Spleen (tissue), 11 donors: ENCODE results near the gene ADGRF3. TPM values are rescaled to one million over a fixed set of nuclear protein-coding genes. Genes with fewer than 3 reads are reported as not detected.
"Not testable (repeated sequence)": the region's sequence is repeated elsewhere in the genome, so short reads cannot be mapped to it uniquely, and the experiment has no call there.

Experiments used
- DNase-seq: peaks from one replicate; pipeline ENCODE4 v3.0.0-alpha.2; 2020
- H3K27ac ChIP-seq, 8 donors: fragments of 200-600 bp; sonication (generic) in 7 of 8; 1 replicate in 4 of 8; 2 replicates in 4 of 8; pipeline versions ENCODE4 v1.5.0 to v1.8.0; 2016 to 2021; ENCODE audit warnings: inconsistent platforms in 4 of 8, mild to moderate bottlenecking in 4 of 8, moderate library complexity in 1 of 8
- H3K27me3 ChIP-seq, 7 donors: fragments of 200-600 bp; sonication (generic) in 6 of 7; replicated peaks in 1 of 7; 1 replicate in 4 of 7; 2 replicates in 3 of 7; pipeline versions ENCODE4 v1.5.0 to v1.8.0; 2016 to 2021; ENCODE audit warnings: inconsistent platforms in 3 of 7, mild to moderate bottlenecking in 1 of 7
- H3K36me3 ChIP-seq, 6 donors: fragments of 200-600 bp; sonication (generic) in 5 of 6; 1 replicate in 4 of 6; 2 replicates in 2 of 6; pipeline versions ENCODE4 v1.5.0 to v1.8.0; 2016 to 2021; ENCODE audit warnings: inconsistent platforms in 2 of 6
- H3K4me1 ChIP-seq, 6 donors: fragments of 200-600 bp; sonication (generic) in 5 of 6; 1 replicate in 3 of 6; 2 replicates in 3 of 6; pipeline versions ENCODE4 v1.5.0 to v1.8.0; 2016 to 2021; ENCODE audit warnings: inconsistent platforms in 3 of 6
- H3K4me3 ChIP-seq, 8 donors: fragments of 200-600 bp; sonication (generic) in 7 of 8; 1 replicate in 4 of 8; 2 replicates in 4 of 8; pipeline versions ENCODE4 v1.5.0 to v1.8.0; 2016 to 2021; ENCODE audit warnings: inconsistent platforms in 4 of 8, mild to moderate bottlenecking in 4 of 8, moderate library complexity in 2 of 8
- H3K9me3 ChIP-seq, 8 donors: fragments of 200-600 bp; sonication (generic) in 7 of 8; 1 replicate in 4 of 8; 2 replicates in 4 of 8; pipeline versions ENCODE4 v1.5.0 to v1.8.0; 2016 to 2021; ENCODE audit warnings: inconsistent platforms in 4 of 8
- POLR2A ChIP-seq, 3 donors: fragments of 450-650 bp; IDR thresholded peaks; one replicate each; pipeline ENCODE4 v1.5.1; 2017; ENCODE audit warnings: antibody characterized with exemption in 3 of 3, mild to moderate bottlenecking in 1 of 3
- POLR2AphosphoS5 ChIP-seq, 3 donors: sonication (generic); formaldehyde crosslinking; IDR thresholded peaks; one replicate each; pipeline ENCODE4 v1.5.1; 2017; ENCODE audit warnings: antibody characterized with exemption in 3 of 3
- WGBS, 5 donors: extraction: QIAGEN DNeasy Blood & Tissue Kit in 3 of 5; methylation state at CpG; one replicate each; pipeline versions ENCODE4 v1.1.5 to v1.1.7; 2013 to 2018; 5-methylcytosine and 5-hydroxymethylcytosine counted together
- intact Hi-C: fragments of 100-400 bp; cut with DNase I; formaldehyde crosslinking; loops from one replicate; pipeline ENCODE4 v1.15.0; 2023; ENCODE audit warnings: low total_unique reads
- polyA plus RNA-seq, 3 donors: library from polyadenylated mRNA; stranded (reverse); fragments of 200-250 nt; gene quantifications; one replicate each; pipeline ENCODE4 v1.2.1, GENCODE V29; 2013
- total RNA-seq, 7 donors: library from RNA; depleted of rRNA in 3 of 7; stranded (reverse); fragments of >200 nt in 3 of 7; fragmentation: NEBNext Ultra II Directional in 4 of 7; extraction: Animal tissue kit (Norgen Biotek cat#: 25700) in 4 of 7; gene quantifications; one replicate each; pipeline versions ENCODE4 v1.1.0 to v1.2.1, GENCODE V29; 2016 to 2021
- TF ChIP-seq, protein P1 (sequence below), 11 experiments: fragments of 200-600 bp in 7 of 11; fragments of 450-650 bp in 4 of 11; sonication (generic) in 4 of 11; IDR thresholded peaks in 8 of 11; conservative IDR thresholded peaks in 3 of 11; 1 replicate in 7 of 11; 2 replicates in 4 of 11; pipeline versions ENCODE4 v1.4.0 to v1.8.0; 2016 to 2021; ENCODE audit warnings: antibody characterized with exemption in 11 of 11, inconsistent platforms in 4 of 11, mild to moderate bottlenecking in 1 of 11
- donor health status: healthy with polysubstance abuse.
- donor health status: DM: no; HTN: no; CAD: no; lungs with moderate emphysema.
- donor health status: DM: no; HTN: no; CAD: no.
- donor health status: Bipolar disorder and iron deficiency.
- donor health status: healthy.
- donor health status: DM: no; HTN: no; CAD: no.
- donor health status: DM: yes; HTN: yes; CAD: no.

The ADGRF3 gene
- total and polyA plus RNA-seq, 10 donors = 0.15 to 6.2 (median 0.63) TPM

DNA sequence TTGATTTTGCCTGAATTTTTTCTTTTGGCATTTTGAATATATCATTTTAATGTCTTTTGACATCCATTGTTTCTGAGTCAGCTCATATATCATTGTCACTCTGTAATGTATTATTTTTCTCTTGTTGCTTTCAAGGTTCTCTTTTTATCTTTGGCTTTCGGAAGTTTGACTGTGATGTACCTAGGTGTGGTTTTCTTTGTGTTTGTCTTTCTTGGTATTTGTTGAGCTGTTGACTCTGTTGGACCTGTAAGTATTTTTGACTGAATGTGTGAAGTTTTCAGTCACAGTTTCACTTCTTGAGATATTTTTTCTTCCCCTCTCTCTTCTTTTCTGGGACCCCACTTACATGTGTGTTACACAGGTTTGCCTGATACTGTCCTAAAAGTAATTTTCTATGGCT is 30.2 kb upstream of the ADGRF3 start:
- H3K4me3 ChIP-seq = no peak overlapping the region
- H3K27ac ChIP-seq = no peak overlapping the region
- no peaks in the 10 kb centered on the region for H3K4me1 ChIP-seq
- TF ChIP-seq, protein P1, sequence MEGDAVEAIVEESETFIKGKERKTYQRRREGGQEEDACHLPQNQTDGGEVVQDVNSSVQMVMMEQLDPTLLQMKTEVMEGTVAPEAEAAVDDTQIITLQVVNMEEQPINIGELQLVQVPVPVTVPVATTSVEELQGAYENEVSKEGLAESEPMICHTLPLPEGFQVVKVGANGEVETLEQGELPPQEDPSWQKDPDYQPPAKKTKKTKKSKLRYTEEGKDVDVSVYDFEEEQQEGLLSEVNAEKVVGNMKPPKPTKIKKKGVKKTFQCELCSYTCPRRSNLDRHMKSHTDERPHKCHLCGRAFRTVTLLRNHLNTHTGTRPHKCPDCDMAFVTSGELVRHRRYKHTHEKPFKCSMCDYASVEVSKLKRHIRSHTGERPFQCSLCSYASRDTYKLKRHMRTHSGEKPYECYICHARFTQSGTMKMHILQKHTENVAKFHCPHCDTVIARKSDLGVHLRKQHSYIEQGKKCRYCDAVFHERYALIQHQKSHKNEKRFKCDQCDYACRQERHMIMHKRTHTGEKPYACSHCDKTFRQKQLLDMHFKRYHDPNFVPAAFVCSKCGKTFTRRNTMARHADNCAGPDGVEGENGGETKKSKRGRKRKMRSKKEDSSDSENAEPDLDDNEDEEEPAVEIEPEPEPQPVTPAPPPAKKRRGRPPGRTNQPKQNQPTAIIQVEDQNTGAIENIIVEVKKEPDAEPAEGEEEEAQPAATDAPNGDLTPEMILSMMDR (IDR thresholded peaks at IDR 0.05 in 8 of 11, conservative IDR thresholded peaks at IDR 0.05 in 3 of 11) = no peak
- TF ChIP-seq POLR2A (IDR thresholded peaks at IDR 0.05) = no peak
- TF ChIP-seq POLR2AphosphoS5 (IDR thresholded peaks at IDR 0.05) = no peak
- WGBS, 5 donors = 90 to 97% (median 95%) methylated on average over 1 of the region's 1 CpG
- DNase-seq = no peak
- no peaks in the 10 kb centered on the region for H3K27me3 ChIP-seq
- H3K36me3 ChIP-seq = peaks cover 0 to 91% (median 34%) of the 10 kb centered on the region in 6 donors
- intact Hi-C loops = no loop called here
- H3K9me3 ChIP-seq = no peaks in the 10 kb centered on the region

DNA sequence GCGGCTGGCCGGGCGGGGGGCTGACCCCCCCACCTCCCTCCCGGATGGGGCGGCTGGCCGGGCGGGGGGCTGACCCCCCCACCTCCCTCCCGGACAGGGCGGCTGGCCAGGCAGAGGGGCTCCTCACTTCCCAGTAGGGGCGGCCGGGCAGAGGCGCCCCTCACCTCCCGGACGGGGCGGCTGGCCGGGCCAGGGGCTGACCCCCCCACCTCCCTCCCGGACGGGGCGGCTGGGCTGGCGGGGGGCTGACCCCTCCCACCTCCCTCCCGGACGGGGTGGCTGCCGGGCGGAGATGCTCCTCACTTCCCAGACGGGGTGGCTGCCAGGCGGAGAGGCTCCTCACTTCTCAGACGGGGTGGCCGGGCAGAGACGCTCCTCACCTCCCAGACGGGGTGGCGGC is 24.3 kb upstream of the ADGRF3 start:
- H3K36me3 ChIP-seq = peaks cover 0 to 88% (median 39%) of the 10 kb centered on the region in 6 donors
- H3K27me3 ChIP-seq, DNase-seq, H3K4me3 ChIP-seq, intact Hi-C loops, H3K9me3 ChIP-seq, H3K4me1 ChIP-seq, H3K27ac ChIP-seq: not testable (repeated sequence)
- 83 to 100% (median 95%) methylated on average over 4 to 22 of the region's 31 CpGs; no CpG with 5 or more reads in 1 of the 5 donors for WGBS, 5 donors

DNA sequence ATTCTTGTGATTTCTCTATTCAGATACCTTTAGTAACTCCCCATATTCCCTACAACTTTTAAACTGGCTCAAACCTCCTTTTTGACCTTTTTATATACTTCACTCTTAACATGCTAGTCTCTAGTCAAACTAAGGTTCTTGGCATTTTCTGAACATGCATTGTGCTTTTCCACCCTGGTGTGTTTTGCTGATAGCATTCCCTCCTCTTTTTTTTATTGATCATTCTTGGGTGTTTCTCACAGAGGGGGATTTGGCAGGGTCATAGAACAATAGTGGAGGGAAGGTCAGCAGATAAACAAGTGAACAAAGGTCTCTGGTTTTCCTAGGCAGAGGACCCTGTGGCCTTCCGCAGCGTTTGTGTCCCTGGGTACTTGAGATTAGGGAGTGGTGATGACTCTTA is 23.1 kb upstream of the ADGRF3 start:
- H3K9me3 ChIP-seq, intact Hi-C loops, DNase-seq, H3K4me3 ChIP-seq, H3K27ac ChIP-seq, H3K4me1 ChIP-seq, H3K27me3 ChIP-seq: not testable (repeated sequence)
- H3K36me3 ChIP-seq = peaks cover 0 to 88% (median 31%) of the 10 kb centered on the region in 6 donors
- WGBS, 5 donors = 46 to 80% (median 53%) methylated on average over 1 to 2 of the region's 2 CpGs

DNA sequence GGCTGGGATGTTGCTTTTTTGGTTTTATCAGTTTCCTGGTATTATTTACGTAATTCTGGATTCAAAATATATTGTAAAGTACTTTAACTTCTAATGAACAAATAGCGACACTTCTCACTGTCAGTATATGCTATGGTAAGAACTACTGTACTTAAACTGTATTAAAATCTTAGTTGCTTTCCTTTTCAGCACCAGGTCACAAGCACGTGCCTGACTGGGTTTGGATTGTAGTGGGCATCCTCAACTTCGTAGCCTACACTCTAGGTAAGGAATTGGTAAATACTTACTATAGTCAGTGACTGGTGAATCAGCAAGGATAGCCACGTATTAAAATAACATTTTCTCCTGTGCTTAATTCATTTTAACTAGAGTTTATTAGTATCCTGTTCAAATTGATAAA is 20.4 kb upstream of the ADGRF3 start:
- no peak for TF ChIP-seq POLR2AphosphoS5 (IDR thresholded peaks at IDR 0.05)
- TF ChIP-seq POLR2A (IDR thresholded peaks at IDR 0.05) = no peak
- TF ChIP-seq, protein P1 (IDR thresholded peaks at IDR 0.05 in 8 of 11, conservative IDR thresholded peaks at IDR 0.05 in 3 of 11) = no peak
- 92 to 97% (median 95%) methylated on average over 5 of the region's 5 CpGs for WGBS, 5 donors
- Histone ChIP-seq H3K36me3 (peaks cover 0 to 63% (median 16%) of the 10 kb centered on the region in 6 donors), H3K4me1 (peaks cover 0 to 12% (median 0%) of the 10 kb centered on the region in 6 donors), H3K9me3 (no peaks in the 10 kb centered on the region), H3K27ac (no peak overlapping the region), H3K4me3 (no peak overlapping the region), H3K27me3 (no peaks in the 10 kb centered on the region)
- no peak for DNase-seq
- intact Hi-C loops = no loop called here

DNA sequence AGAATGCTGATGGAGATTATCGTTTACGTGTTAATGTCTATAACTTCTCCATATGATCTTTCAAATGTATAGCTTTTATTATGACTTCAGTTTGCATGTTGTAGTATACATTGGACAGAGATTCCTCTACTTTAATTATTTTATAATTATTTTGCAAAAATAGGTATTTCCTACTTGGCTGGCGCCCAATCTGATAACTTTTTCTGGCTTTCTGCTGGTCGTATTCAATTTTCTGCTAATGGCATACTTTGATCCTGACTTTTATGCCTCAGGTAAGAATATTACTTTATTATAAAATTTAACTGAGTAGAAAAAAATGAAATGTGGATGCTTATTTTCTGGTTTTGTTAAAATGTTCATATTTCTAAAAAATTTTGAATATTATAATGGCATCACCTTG is 18.1 kb upstream of the ADGRF3 start:
- Histone ChIP-seq H3K4me1 (peaks cover 0 to 12% (median 0%) of the 10 kb centered on the region in 6 donors), H3K27me3 (no peaks in the 10 kb centered on the region), H3K36me3 (peaks cover 0 to 57% (median 15%) of the 10 kb centered on the region in 6 donors), H3K4me3 (no peak overlapping the region), H3K9me3 (no peaks in the 10 kb centered on the region), H3K27ac (no peak overlapping the region)
- no peak for DNase-seq
- TF ChIP-seq POLR2A (IDR thresholded peaks at IDR 0.05) (no peak), POLR2AphosphoS5 (IDR thresholded peaks at IDR 0.05) (no peak)
- TF ChIP-seq, protein P1 (IDR thresholded peaks at IDR 0.05 in 8 of 11, conservative IDR thresholded peaks at IDR 0.05 in 3 of 11) = no peak
- intact Hi-C loops = no loop called here
- WGBS, 5 donors = 94 to 96% (median 95%) methylated on average over 4 of the region's 4 CpGs
